GM18508 (cell line): ENCODE data around the gene AATK.
"Not testable (repeated sequence)": the region's sequence is repeated elsewhere in the genome, so short reads cannot be mapped to it uniquely, and the experiment has no call there.

ENCODE experiments used
- ATAC-seq: cut with Tn5 transposase; IDR thresholded peaks from one replicate; pipeline ENCODE4 v1.9.1; 2021; ENCODE audit warnings: moderate number of reproducible peaks; ENCODE audit not compliant: insufficient read depth, unreplicated experiment

AATK gene

GRCh38 chr17:81163703-81164370, 2.2 kb downstream of the AATK start:
- no peak for ATAC-seq

GRCh38 chr17:81163051-81163695, 2.8 kb downstream of the AATK start:
- ATAC-seq = no peak

- ATAC-seq = no peak
Measured at GRCh38 chr17:81162491-81162890, 3.5 kb downstream of the AATK start.

- no peak for ATAC-seq
Measured at GRCh38 chr17:81161972-81162371, 4.0 kb downstream of the AATK start.

- no peak for ATAC-seq
Measured at GRCh38 chr17:81161536-81161935, 4.5 kb downstream of the AATK start.

GRCh38 chr17:81160747-81161453, 5.1 kb downstream of the AATK start:
- no peak for ATAC-seq

- ATAC-seq = no peak
Measured at GRCh38 chr17:81160306-81160705, 5.7 kb downstream of the AATK start.

GRCh38 chr17:81159611-81160265, 6.3 kb downstream of the AATK start:
- no peak for ATAC-seq

GRCh38 chr17:81158688-81159590, 7.1 kb downstream of the AATK start:
- ATAC-seq = no peak

- no peak for ATAC-seq
Measured at GRCh38 chr17:81157848-81158687, 8.0 kb downstream of the AATK start.

- no peak for ATAC-seq
Measured at GRCh38 chr17:81156866-81157805, 8.9 kb downstream of the AATK start.

GRCh38 chr17:81154961-81155360, 11.1 kb downstream of the AATK start:
- ATAC-seq = no peak

- not testable (repeated sequence) for ATAC-seq
Measured at GRCh38 chr17:81154016-81154415, 12.0 kb downstream of the AATK start.

- ATAC-seq = no peak
Measured at GRCh38 chr17:81153340-81153803, 12.6 kb downstream of the AATK start.

- ATAC-seq = no peak
Measured at GRCh38 chr17:81152288-81152828, 13.7 kb downstream of the AATK start.

GRCh38 chr17:81151278-81151677, 14.7 kb downstream of the AATK start:
- no peak for ATAC-seq

- ATAC-seq = no peak
Measured at GRCh38 chr17:81150377-81151077, 15.5 kb downstream of the AATK start.
